SJCRH30 (cell line): ENCODE results near the gene FSTL4. TPM values are rescaled to one million over a fixed set of nuclear protein-coding genes. Genes with fewer than 3 reads are reported as not detected.
A peak's percentile ranks its signal among the peaks of the same experiment; 100 is the strongest.

Source experiments
- DNase-seq, 2 experiments: peaks; one replicate each; pipeline ENCODE4 v3.0.0-alpha.2; 2015 to 2020
- H3K27ac ChIP-seq: fragments of 250-450 bp; sonication (Bioruptor Pico); 2 replicates; pipeline ENCODE4 v1.5.1; 2020; ENCODE audit warnings: mild to moderate bottlenecking, moderate library complexity
- H3K27me3 ChIP-seq: fragments of 250-450 bp; sonication (Bioruptor Pico); 2 replicates; pipeline ENCODE4 v1.5.1; 2020; ENCODE audit warnings: mild to moderate bottlenecking, moderate library complexity
- H3K36me3 ChIP-seq: fragments of 250-450 bp; sonication (Bioruptor Pico); 2 replicates; pipeline ENCODE4 v1.5.1; 2020; ENCODE audit warnings: mild to moderate bottlenecking, moderate library complexity
- H3K4me1 ChIP-seq: fragments of 250-450 bp; sonication (Bioruptor Pico); 2 replicates; pipeline ENCODE4 v1.5.1; 2020; ENCODE audit warnings: mild to moderate bottlenecking, moderate library complexity
- H3K4me3 ChIP-seq: fragments of 250-450 bp; sonication (Bioruptor Pico); 2 replicates; pipeline ENCODE4 v1.5.1; 2020; ENCODE audit warnings: mild to moderate bottlenecking, moderate library complexity
- H3K9me3 ChIP-seq: fragments of 250-450 bp; sonication (Bioruptor Pico); replicated peaks from 2 replicates; pipeline ENCODE4 v1.5.1; 2020; ENCODE audit warnings: mild to moderate bottlenecking, moderate library complexity
- total RNA-seq: library from RNA; depleted of rRNA; stranded (reverse); fragments of >200 nt; shearing (Covaris generic); gene quantifications from 2 replicates; pipeline ENCODE4 v1.2.3, GENCODE V29; 2014

FSTL4 gene
- total RNA-seq, 1 experiment from 2014 or later = 7.1 TPM

GRCh38 chr5:133284306-133284705 is 328.0 kb downstream of the FSTL4 start:
- no peak for DNase-seq
- Histone ChIP-seq H3K27me3 (no peaks in the 10 kb centered on the region), H3K4me1 (peaks cover 8% of the 10 kb centered on the region; the same call in 1 of the 2 replicates), H3K36me3 (no peaks in the 10 kb centered on the region), H3K27ac (no peak overlapping the region), H3K4me3 (no peak overlapping the region), H3K9me3 (no peaks in the 10 kb centered on the region)

GRCh38 chr5:133278317-133278716 is 334.0 kb downstream of the FSTL4 start:
- Histone ChIP-seq H3K4me3 (no peak overlapping the region), H3K36me3 (no peaks in the 10 kb centered on the region), H3K27ac (no peak overlapping the region), H3K27me3 (no peaks in the 10 kb centered on the region), H3K9me3 (no peaks in the 10 kb centered on the region), H3K4me1 (peaks cover 16% of the 10 kb centered on the region)
- no peak for DNase-seq

- Histone ChIP-seq H3K27ac (no peak overlapping the region), H3K36me3 (no peaks in the 10 kb centered on the region), H3K27me3 (no peaks in the 10 kb centered on the region), H3K4me1 (peaks cover 22% of the 10 kb centered on the region), H3K9me3 (no peaks in the 10 kb centered on the region), H3K4me3 (no peak overlapping the region)
- DNase-seq = no peak
Measured at GRCh38 chr5:133277744-133278143, 334.6 kb downstream of the FSTL4 start.

- no peak overlapping the region for H3K27ac ChIP-seq
- H3K4me1 ChIP-seq = peaks cover 22% of the 10 kb centered on the region
- H3K27me3 ChIP-seq = no peaks in the 10 kb centered on the region
- H3K4me3 ChIP-seq = no peak overlapping the region
- no peaks in the 10 kb centered on the region for H3K9me3 ChIP-seq
- no peak for DNase-seq
- H3K36me3 ChIP-seq = no peaks in the 10 kb centered on the region
Measured at GRCh38 chr5:133276171-133276570, 336.2 kb downstream of the FSTL4 start.

GRCh38 chr5:133275631-133276030 is 336.7 kb downstream of the FSTL4 start:
- no peak for DNase-seq
- Histone ChIP-seq H3K9me3 (no peaks in the 10 kb centered on the region), H3K36me3 (no peaks in the 10 kb centered on the region), H3K27ac (no peak overlapping the region), H3K4me3 (no peak overlapping the region), H3K4me1 (peaks cover 22% of the 10 kb centered on the region), H3K27me3 (no peaks in the 10 kb centered on the region)

GRCh38 chr5:133274597-133274935 is 337.8 kb downstream of the FSTL4 start:
- Histone ChIP-seq H3K27ac (no peak overlapping the region; the same call in 1 of the 2 replicates), H3K9me3 (no peaks in the 10 kb centered on the region), H3K4me1 (peaks cover 27% of the 10 kb centered on the region), H3K4me3 (no peak overlapping the region), H3K36me3 (no peaks in the 10 kb centered on the region), H3K27me3 (no peaks in the 10 kb centered on the region)
- peak; percentile 78 to 84 for DNase-seq

- DNase-seq = peak; percentile 84 to 89
- peak overlapping the region; percentile 42 for H3K27ac ChIP-seq
- H3K27me3 ChIP-seq = no peaks in the 10 kb centered on the region
- H3K9me3 ChIP-seq = no peaks in the 10 kb centered on the region
- no peaks in the 10 kb centered on the region for H3K36me3 ChIP-seq
- peaks cover 32% of the 10 kb centered on the region for H3K4me1 ChIP-seq
- H3K4me3 ChIP-seq = no peak overlapping the region
Measured at GRCh38 chr5:133273661-133274596, 338.4 kb downstream of the FSTL4 start.

GRCh38 chr5:133272345-133272744 is 340.0 kb downstream of the FSTL4 start:
- Histone ChIP-seq H3K4me1 (peaks cover 32% of the 10 kb centered on the region), H3K9me3 (no peaks in the 10 kb centered on the region), H3K36me3 (no peaks in the 10 kb centered on the region), H3K27ac (no peak overlapping the region), H3K27me3 (no peaks in the 10 kb centered on the region), H3K4me3 (no peak overlapping the region)
- no peak for DNase-seq

GRCh38 chr5:133271606-133272005 is 340.7 kb downstream of the FSTL4 start:
- peaks cover 35% of the 10 kb centered on the region for H3K4me1 ChIP-seq
- H3K36me3 ChIP-seq = no peaks in the 10 kb centered on the region
- no peak overlapping the region for H3K27ac ChIP-seq
- H3K27me3 ChIP-seq = no peaks in the 10 kb centered on the region
- H3K4me3 ChIP-seq = no peak overlapping the region
- no peak for DNase-seq
- no peaks in the 10 kb centered on the region for H3K9me3 ChIP-seq

- H3K4me3 ChIP-seq = no peak overlapping the region
- no peaks in the 10 kb centered on the region for H3K36me3 ChIP-seq
- H3K27ac ChIP-seq = no peak overlapping the region
- H3K4me1 ChIP-seq = peaks cover 43% of the 10 kb centered on the region
- DNase-seq = peak; percentile 47 to 82
- no peaks in the 10 kb centered on the region for H3K27me3 ChIP-seq
- H3K9me3 ChIP-seq = no peaks in the 10 kb centered on the region
Measured at GRCh38 chr5:133269691-133270090, 342.6 kb downstream of the FSTL4 start.

- Histone ChIP-seq H3K36me3 (no peaks in the 10 kb centered on the region), H3K4me1 (peaks cover 24% of the 10 kb centered on the region), H3K4me3 (no peak overlapping the region), H3K27me3 (no peaks in the 10 kb centered on the region), H3K9me3 (no peaks in the 10 kb centered on the region), H3K27ac (no peak overlapping the region)
- no peak for DNase-seq
Measured at GRCh38 chr5:133267601-133268000, 344.7 kb downstream of the FSTL4 start.

- no peaks in the 10 kb centered on the region for H3K27me3 ChIP-seq
- DNase-seq = no peak
- no peak overlapping the region for H3K27ac ChIP-seq
- H3K9me3 ChIP-seq = no peaks in the 10 kb centered on the region
- no peak overlapping the region for H3K4me3 ChIP-seq
- H3K4me1 ChIP-seq = peaks cover 24% of the 10 kb centered on the region
- H3K36me3 ChIP-seq = no peaks in the 10 kb centered on the region
Measured at GRCh38 chr5:133266966-133267365, 345.4 kb downstream of the FSTL4 start.

GRCh38 chr5:133266527-133266878 is 345.8 kb downstream of the FSTL4 start:
- Histone ChIP-seq H3K36me3 (no peaks in the 10 kb centered on the region), H3K9me3 (no peaks in the 10 kb centered on the region), H3K4me3 (no peak overlapping the region), H3K4me1 (peaks cover 24% of the 10 kb centered on the region), H3K27ac (peak overlapping the region; percentile 11; the same call in 1 of the 2 replicates), H3K27me3 (no peaks in the 10 kb centered on the region)
- no peak for DNase-seq

GRCh38 chr5:133265720-133266526 is 346.4 kb downstream of the FSTL4 start:
- H3K4me3 ChIP-seq = no peak overlapping the region
- H3K4me1 ChIP-seq = peaks cover 24% of the 10 kb centered on the region
- H3K9me3 ChIP-seq = no peaks in the 10 kb centered on the region
- peak overlapping the region; percentile 11; the same call in 1 of the 2 replicates for H3K27ac ChIP-seq
- peak; percentile 43 to 65 for DNase-seq
- H3K27me3 ChIP-seq = no peaks in the 10 kb centered on the region
- no peaks in the 10 kb centered on the region for H3K36me3 ChIP-seq

GRCh38 chr5:133265257-133265656 is 347.1 kb downstream of the FSTL4 start:
- DNase-seq = no peak
- peaks cover 24% of the 10 kb centered on the region for H3K4me1 ChIP-seq

More at GRCh38 chr5:133265257-133265656, 347.1 kb downstream of the FSTL4 start:
- Histone ChIP-seq H3K27ac (no peak overlapping the region), H3K36me3 (no peaks in the 10 kb centered on the region), H3K9me3 (no peaks in the 10 kb centered on the region), H3K27me3 (no peaks in the 10 kb centered on the region), H3K4me3 (no peak overlapping the region)
